ENCODE measurements around the gene FEN1.
A peak's percentile ranks its signal among the peaks of the same experiment; 100 is the strongest.

FEN1 gene

DNA sequence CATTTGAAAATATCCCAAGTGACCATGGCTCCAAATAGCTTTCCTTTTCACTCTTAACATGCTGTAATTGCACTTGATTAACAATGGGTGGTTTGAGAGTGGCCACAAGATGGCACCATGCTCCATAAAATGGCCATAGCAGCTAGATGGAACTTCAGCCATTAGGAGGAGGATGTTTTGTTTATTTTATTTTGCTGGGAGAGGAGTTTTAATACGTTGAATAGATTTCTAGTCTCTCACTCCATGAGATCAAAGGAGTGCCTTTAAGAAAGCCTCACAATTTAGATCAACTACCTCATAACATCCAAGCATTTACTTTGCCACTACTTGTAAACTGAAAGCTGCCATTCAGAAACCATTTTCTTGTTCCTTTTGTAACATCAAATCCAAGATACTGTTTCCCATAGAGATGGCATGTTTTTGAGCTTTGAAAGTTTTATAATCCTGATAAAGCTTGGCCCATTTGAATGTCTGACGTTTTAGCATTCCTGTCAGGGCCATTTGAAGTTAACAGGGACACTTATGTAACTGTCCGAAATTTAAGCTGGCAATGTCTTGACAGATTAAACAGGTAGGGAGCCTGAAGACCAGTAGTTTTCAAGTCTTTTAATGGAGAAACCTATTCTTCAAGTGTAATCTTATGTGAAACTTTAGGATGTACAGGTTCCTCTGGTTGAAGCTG, 4.7 kb downstream of the FEN1 start:
- DNase-seq, result no peak

DNA sequence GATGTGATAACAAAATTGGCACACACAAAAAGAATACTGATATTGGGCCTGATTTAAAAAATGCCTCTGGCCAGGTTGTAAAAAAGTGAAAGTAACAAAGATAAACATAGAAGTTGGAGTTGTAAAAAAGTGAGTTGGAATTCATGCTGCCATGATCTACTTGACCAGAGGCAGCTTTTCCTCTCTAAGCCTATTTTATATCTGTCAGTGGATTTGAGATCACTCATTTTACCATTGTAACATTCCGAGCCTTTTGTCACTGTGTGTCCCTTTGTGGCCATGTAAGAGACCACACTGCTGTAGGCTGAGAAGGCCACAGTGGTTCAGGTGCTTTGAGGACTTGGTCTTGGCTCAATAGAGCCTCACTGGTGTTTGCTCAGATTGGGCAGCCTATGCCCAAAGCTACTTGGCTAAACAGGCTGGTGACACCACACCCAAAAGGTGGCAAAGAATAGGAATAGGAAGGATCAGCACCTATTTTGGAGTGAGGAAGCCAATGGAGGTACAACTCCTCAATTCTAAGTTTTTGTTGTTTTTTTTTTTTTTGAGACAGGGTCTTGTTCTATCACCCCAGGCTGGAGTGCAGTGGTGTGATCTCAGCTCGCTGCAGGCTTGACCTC, 7.1 kb downstream of the FEN1 start:
- DNase-seq, result no peak

DNA sequence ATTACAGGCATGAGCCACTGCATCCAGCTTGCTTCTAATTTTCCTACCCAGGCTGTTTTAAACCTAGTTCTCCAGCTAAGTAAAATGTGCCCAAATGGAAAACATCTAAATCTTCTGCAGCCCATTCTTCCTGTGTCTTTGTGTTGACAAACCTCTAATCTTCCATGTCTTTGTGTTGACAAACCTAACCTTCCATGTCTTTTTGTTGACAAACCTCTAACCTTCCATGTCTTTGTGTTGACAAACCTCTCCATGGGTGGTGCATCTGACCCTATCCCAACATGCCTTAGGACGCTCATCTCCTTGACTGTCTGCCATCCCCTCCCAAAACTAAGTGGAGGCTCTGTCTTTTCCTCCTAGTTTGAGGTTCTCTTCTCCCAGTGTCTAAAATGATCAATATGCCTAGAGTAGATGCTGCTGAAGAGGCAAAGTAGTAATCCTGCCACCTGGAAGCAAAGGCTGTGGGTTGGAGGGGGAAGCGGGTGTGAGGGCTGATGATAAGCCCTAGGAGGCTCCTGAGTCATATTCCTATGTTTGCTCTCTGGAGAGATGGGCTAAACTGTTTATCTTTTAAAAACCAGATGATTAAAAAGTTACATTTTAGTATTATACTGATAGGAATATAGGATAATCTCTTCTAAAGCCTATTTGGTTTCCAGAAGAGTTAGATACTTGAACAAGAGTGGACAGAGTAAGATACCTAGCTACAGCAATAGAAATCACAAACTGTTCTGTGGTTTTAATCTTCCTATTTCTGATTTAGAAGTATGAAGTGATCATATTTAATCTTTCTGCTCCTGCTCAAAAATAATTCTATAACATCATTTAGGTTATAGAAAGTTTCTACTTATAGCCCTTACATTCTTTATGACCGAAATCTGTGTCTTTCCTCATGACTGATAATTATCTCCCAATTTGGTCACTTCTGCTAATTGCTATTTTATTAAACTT, 7.9 kb downstream of the FEN1 start:
- no peak for DNase-seq

DNA sequence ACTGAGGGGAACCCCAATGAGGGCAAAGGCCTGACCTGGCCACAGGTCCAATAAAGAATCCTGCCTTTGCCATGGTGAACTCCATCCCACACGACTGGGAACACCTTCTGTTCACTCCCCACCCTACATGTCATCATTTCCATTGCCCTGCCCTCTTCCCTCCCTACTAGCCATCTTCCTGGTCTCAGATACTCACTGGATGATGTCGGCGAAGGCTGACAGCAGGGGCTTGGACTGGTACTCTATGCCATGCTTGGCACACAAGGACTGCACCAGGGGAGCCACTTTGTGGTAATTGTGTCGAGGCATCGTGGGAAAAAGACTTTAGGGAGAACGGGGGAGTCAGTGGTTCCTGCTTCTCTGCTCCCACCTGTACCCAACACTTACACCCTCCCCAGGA, 9.9 kb downstream of the FEN1 start:
- no peak for DNase-seq

DNA sequence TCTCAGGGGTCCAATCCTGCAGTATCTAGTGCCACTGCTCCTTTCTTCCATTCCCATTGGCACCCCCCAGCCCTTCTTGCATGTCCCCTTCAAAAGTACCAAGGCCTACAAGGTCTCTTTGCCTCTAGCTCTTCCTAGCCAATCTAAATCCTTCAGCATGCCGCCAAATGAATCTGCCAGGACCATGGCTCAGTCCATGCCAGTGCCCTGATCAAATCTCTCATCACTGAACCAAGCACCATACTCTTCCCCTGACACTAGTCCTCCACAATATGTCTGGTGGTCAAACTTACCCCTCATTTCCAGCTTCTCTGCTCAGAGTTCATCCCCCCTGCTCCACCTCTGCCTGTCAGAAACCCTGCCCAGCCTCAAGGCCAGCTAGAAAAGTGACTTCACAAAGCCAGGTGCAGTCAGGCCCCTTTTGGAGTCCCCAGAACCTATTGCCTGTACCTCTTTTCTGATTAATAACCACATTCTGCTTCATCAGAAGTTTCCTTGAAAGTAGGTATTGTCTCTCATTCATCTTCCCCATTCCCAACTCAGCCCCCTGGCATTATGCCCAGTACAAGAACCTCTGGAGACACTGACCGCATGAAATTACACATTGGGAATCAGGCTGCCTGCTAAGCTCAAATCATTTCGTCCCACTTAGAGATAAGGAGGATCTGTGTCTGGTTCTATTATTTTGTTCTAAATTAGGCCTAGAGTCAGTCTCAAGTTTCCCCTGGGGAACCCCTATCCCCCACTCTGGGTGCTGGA, 11.4 kb downstream of the FEN1 start:
- DNase-seq, result no peak

DNA sequence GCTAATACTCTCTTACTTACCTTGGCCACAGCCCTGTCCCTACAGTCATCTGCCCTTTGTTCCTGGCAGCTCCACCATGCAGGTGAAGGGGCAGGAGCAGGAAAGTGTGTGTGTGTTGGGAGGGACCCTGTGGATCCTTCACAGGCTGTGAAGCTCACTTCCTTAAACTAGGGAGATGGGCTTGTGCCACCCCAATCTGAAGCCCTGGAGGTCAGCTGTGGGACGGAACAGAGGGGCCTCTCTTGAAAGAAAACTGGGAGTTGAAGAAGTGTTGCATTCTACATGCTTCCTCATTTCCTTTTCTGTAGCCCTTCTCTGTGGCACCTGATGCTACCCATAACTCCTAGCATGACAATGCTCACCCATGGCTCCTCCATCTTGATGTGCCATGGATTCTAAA, 12.4 kb downstream of the FEN1 start:
- no peak for DNase-seq

DNA sequence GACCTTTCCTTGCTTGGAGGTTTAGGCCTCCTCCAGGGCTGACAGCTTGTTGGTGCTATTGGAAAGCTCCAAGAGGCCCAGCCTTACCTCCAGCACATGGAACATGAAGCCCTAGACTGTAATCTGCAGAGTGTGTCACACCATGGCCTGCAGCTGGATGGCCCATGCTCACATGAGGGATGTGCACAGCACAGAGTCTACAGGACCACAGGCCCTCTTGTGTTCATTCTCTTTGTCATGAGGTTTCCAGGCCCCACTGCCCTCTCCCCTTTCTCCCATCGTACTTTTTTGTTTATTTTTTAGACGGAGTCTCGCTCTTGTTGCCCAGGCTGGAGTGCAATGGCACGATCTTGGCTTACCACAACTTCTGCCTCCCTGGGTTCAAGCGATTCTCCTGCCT, 14.1 kb downstream of the FEN1 start:
- DNase-seq, result no peak

DNA sequence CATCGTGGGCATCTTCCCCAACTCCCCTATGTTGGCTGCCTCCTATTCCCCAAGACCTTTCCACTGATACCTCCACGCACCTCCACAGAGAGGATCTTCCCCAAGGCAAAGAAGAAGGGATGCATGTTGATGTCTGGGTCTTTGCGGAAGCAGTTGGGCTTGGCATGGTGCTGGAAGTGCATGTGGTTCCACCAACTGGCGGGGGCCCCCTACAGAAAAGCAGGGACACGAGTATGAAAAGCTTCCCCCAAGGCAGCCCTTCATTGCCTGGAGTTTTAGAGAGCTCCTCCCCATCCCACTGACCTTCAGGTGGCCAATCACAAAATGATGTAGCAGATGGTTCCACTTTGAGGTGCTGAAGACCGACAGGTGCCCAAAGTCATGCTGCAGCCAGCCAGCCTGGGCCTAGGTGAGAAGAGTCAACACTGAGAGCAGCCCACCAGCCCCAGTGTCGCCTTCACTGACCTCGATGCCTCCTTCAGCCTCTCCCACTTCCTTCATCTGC, 18.0 kb downstream of the FEN1 start:
- no peak for DNase-seq

DNA sequence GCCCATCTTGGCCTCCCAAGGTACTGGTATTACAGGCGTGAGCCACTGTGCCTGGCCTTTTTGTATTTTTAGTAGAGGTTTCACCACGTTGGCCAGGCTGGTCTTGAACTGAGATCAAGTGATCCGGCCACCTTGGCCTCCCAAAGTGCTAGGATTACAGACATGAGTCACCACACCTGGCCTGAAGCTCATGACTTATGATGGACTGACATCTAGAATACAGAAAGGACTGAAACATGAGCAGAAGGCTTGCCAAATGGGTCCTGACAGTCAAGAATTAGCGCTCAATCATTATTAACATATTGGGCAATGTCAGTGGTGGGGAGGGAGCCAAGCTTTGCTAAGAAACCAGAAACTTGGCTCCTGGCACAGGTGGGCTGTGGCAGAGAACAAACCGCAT, 19.1 kb downstream of the FEN1 start:
- no peak for DNase-seq

DNA sequence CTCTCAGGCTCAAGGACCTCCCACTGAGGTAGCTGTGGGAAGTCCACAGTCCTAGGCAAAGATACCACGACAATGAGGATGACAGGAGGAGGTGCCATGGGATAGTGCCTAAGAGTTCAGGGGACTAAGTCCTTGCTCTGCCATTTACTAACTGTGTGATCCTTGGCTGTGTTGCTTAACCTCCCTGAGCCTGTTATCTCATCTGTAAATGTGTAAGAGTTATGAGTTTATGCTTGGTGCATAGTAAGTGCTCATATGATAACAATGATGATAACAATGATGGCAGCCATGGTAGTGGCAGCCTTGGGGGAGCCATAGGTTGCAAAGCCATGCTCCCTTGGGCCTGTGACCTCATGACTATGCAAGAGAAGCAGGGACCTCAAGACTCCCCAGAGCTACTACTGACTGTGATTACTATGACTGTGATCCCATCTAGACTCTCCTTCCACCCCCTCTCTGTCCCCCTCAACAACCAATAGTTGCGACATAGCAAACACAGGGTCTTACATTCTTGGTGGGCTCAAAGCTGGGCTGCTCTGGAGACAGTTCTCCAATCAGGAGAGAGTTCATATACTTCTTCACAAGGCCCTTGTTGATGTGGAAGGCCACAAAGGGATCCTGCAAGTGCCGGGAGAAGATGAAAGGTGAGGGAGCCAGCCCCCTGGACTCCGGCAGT, 20.2 kb downstream of the FEN1 start:
- no peak for DNase-seq

DNA sequence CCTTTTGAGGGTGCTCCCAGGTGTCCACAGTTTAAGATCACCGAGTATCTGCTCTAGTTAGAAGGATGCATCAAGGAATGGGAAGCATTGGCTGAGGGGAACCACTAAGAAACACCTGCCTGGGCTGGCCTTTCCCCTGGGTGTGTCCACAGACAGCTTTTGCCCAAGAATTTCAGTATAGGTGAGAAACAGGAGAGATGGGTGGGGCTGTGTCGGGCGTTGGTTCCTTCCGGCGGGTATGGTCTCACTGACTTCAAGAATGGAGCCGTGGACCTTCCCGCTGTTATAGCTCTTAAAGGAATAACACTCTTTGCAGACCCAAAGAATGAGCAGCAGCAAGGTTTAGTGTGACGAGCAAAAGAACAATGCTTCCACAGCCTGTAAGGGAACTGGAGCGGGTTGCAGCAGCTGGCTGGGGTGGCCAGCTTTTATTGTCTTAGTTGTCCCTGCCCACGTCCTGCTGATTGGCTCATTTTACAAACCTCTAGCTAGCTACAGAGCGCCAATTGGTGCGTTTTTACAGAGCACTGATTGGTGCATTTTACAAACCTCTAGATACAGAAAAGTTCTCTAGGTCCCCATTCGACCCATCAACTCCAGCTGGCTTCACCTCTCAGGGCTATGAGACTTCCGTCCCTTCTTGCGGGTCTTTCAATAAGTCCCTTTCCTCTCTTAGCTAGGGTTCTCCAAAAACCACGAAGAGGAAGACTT, 21.7 kb downstream of the FEN1 start:
- DNase-seq, result no peak

DNA sequence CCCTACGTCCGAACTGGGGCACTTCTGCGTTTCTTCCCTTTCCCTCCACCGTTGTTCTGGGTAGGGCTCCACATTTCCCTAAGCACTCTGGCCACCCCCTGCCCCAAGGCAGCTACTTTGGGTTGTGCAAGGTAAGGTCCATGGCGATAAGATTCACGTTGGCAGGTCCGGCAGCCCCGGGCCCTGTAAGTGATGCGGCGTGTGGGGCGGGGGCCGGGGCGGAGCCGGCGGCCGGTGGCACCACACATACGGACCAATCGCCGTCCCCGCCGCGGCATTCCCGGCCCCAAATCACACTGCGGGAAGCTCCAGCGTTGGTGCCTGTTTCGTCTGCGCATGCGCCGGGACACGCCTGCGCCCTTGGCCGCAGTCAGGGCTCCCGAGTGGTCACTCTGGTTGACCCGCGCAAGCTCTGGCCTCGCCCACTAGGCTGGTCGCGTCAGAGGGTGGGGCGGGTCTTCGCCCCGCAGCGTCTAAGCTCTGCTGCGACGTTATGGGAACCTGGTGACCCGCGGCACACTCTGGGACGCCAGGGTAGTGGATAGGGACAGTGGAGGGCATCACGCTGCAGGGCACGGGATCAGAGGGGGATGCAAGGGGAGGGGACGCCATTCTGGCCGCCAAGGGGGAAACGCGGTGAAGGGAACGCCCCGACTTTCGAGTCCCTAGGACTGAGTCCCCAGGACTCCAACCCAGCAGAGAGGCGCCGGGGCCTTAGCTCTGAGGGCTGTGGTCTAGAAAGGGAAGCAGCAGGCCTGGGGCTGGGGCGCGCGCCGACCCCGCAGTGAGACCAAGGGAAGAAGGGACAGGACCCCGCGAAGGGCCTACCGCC, 22.5 kb downstream of the FEN1 start:
- DNase-seq, result peak; percentile 86

DNA sequence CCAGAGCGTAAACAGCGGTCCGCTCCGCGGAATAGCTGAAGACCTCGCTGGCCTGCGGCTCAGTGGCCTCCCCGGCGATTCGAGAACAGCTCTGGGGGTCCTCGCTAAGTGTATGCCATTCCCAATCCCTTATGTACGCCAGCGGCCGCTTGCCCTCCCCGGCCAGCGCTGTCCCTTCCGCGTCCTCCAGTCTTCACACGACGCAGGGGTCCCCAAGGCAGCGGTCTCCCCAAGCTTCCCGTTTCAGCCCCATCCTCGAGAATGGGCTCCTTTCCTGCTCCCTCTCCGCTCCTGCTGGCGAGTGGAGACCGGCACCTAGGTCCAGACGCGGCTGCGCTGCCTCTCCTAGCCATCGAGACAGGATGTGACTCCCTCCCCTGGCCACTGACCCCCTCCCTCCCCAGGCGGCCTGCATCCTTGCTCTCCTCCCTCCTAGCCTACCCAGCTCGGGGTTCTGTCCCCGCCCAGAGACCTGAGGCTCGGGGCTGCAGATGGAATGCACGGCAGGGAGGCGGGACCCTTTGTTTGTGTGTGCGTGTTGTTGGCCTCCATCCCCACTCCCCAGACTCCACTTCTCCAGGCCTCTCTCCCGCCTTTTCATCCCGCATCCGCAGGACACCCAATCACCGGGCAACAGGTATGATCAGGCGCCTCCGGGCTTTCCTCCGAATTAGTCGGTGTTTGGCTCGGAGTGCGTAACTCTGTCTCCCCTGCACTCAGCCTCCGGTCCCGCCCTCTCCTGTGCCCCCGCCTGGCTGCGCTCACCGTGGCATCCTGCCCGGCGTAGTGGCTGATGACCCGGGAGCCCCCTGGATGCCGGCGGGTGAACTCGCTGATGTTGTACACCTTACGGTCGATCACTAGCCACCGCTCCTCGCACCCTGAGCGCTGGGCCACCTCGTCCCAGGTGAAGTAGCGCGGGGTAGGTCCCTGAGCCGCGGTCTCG, 23.4 kb downstream of the FEN1 start:
- peak; percentile 72 for DNase-seq

DNA sequence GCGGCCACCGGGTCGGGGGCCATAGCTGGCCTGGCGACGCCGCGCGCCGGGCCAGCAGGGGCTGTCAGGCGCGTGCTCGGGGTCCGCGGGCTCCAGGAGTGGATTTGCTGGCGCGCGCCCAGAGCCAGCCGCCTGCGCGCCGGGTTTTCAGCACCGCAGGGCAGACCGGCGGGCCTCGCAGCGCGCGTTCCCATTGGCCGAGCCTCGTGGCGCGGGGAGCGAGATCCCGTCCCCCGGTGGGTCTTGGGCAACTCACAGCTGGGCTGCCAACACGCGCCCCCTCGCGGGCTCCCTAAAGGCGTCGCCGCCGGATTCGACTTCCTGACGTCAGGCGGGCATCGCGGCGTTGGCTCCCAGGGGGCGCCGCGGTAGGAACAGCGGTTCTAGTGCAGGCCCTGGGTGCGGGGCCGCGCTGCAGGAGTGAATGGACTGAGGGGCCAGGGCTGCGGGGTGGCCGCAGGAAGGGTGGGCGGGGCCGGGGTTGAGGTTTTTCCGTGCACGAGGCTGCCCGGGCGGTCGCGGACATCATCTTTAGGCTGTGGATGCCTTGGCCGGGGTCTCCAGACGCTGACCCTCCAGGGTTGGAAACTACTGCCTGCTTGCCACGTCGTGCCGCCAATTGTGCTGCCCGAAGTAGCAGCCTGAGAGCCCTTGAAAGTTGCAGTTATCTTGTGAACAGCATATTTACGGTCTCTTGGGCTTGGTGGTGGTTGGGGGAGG, 24.2 kb downstream of the FEN1 start, which contains the start of gene FADS1:
FADS1 (minus strand) TSS at position 268 of the 720 bp plus-strand sequence; CDS start at position 194, 74 bp downstream.
- DNase-seq, result peak; percentile 98

DNA sequence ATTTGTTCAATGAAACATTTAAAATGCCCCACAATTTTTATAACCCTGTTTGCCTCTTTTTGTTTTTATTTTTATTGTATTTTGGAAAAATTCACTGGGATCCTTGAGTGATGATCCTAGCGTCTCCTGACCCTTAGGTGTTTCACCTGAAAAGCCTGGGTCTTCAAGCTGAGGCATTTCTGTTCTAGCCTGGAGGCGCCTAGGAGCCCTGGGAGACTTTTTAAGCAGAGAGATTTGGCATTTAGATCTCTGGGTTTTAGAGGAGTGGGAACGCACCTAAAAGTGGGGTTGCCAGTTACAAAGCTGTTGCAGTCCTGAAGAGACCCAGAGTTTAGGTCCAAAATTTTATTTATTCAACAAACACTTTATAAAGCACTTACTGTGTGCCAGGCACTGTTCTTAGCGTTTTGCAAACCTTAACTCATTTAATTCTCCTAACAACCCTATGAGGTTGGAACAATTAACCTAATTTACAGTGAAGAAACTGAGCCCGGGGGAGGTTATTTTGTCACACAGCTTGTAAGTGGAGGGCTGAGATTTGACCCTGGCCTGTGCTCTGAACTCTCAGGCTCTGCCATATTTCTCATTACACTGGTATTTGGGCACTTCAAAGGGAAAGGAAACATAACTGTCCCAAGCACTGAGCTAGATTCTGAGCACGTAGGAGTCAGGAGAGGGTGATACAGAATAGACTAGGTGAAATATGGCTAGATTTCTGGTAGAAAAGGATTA, 24.9 kb downstream of the FEN1 start:
- DNase-seq, result no peak

DNA sequence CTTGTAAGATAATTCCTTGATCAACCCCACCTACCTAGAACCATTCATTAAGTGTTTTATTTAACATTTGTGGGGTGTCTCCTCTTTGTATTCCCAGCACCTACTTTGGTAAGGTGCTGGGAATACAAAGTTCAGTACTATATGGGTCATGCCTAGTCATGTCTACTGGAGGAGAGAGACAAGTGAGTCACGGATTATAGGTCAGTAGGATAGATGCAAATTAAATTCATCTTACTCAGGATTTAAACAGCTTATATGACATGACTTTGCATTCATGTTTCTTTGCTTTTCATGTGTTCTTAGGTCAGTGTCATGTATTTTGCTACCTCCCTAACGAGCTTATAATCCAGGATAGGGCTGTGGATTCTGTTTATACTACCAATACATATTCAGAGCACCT, 27.5 kb downstream of the FEN1 start:
- no peak for DNase-seq

DNA sequence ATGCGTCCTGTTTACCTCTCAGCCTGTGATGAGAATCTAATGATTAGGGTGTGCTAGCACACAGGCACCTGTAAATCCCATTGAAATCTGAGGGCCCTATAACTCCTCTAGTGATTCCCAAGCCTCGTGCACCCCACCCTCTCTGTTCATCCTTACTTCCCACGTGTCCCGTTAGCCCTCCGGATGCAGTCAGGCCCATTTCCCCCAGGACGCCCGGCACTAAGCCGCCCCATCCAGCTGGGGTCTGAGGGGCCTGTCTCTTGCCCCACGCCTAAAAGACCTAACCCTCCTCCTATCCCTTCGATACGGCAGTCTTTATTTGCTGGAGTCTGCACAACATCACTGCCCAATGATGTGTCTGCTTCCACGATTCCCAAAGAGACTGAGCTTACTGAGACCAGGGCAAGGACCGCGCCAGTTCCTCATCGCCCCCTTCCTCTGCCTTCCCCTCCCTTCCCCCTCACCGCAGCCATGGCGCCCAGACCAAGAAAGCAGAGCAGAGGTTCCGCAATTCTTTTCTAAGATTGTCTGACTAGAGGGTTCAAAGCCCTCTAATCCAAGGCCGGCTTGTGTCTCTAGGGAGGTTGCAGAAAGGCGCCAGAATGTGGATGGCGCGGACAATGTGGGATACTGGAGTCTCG, 34.3 kb downstream of the FEN1 start:
- DNase-seq, result no peak
